Left hindlimb (tissue), 1 donor: Measurements from ENCODE around the gene BCAS4.

Source experiments
- DNase-seq: peaks from one replicate; pipeline ENCODE4 v3.0.0-alpha.2; 2018

BCAS4 gene

DNA sequence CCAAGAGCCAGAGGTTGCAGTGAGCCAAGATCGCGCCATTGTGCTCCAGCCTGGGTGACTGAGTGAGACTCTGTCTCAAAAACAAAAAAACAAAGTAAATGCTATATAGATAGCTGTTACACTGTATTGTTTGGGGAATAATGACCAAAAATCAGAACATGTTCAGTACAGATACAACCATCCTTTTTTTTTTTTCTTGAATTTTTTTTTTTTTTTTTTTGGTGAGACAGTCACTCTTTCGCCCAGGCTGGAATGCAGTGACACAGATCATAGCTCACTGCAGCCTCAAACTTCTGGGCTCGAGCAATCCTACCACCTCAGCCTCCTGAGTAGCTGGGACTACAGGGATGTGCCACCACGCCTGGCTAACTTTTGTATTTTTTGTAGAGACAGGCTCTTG, 63.7 kb downstream of the BCAS4 start:
- no peak for DNase-seq

DNA sequence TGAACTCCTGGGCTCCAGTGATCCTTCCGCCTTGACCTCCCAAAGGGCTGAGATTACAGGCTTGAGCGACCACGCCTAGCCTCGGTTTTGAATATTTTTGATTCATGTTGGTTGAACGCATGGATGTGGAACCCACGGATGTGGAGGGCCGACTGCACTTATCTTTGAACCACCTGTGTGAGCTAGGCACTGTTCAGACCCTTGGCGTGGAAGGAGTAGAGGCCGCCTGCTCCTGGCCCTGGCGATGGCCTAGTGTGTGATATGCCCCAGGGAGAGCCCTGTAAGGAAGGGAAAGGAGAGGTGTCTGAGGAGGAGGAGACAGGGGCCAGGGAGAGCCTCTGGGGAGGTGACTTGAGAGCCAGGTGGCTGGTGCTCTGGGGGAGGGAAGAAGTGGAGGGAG, 64.3 kb downstream of the BCAS4 start:
- no peak for DNase-seq

GRCh38 chr20:50861012-50861411, 66.2 kb downstream of the BCAS4 start:
- DNase-seq, result no peak

GRCh38 chr20:50862546-50862945, 67.7 kb downstream of the BCAS4 start:
- DNase-seq, result no peak

GRCh38 chr20:50865114-50865513, 70.3 kb downstream of the BCAS4 start:
- DNase-seq, result no peak

DNA sequence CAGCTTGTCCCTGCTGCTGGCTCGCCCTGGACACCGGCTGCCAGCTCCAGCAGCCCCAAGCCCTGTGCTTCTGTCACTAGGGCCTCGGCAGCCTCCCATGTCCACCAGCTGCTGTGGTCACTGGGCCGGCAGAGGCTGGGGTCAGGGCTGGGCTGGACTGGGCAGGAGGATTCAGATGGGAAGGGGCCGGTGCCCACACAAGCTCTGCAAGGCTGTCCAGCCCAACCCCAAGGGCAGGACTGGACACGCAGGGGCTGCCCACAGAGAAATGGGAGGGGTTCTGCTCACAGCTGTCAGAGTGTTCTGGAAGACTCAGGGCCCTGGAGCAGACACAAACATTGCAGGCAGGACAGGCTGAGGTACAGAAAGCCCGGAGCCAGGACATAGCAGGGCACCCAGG, 70.7 kb downstream of the BCAS4 start:
- DNase-seq, result no peak

- no peak for DNase-seq
Observed at GRCh38 chr20:50866036-50866685, 71.3 kb downstream of the BCAS4 start.

DNA sequence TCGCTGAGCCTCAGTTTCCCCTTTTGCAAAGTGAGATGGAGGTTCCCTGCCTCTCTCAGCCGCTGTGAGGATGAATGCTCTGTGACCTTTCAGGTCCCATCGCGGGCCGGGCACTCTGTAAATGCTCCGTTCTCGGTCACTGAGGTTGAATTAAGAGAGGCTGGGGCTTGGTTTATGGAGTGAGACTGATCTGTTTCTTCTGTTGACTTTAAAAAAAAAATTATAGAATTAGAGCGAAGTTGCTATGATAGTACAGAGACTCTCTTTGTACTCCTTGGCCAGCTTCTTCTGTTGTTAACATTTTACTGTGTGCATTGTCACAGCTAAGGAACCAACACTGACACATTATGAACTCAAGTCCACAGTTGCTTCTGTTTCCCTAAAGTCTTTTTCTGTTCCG, 72.0 kb downstream of the BCAS4 start:
- no peak for DNase-seq

DNA sequence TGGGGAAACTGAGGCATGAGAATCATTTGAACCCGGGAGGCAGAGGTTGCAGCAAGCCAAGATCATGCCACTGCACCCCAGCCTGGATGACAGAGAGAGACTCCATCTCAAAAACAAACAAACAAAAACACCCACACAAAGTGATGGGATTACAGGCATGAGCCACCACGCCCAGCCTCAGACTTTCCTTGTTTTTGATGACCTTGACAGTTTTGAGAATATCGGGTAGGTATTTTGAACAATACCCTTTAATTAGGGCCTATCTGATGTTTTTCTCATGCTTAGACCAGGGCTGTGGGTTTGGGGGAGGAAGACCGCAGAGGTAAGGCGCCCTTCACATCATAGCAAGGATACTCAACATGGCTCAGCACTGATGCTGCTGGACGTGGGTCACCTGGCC, 72.9 kb downstream of the BCAS4 start:
- DNase-seq, result no peak

DNA sequence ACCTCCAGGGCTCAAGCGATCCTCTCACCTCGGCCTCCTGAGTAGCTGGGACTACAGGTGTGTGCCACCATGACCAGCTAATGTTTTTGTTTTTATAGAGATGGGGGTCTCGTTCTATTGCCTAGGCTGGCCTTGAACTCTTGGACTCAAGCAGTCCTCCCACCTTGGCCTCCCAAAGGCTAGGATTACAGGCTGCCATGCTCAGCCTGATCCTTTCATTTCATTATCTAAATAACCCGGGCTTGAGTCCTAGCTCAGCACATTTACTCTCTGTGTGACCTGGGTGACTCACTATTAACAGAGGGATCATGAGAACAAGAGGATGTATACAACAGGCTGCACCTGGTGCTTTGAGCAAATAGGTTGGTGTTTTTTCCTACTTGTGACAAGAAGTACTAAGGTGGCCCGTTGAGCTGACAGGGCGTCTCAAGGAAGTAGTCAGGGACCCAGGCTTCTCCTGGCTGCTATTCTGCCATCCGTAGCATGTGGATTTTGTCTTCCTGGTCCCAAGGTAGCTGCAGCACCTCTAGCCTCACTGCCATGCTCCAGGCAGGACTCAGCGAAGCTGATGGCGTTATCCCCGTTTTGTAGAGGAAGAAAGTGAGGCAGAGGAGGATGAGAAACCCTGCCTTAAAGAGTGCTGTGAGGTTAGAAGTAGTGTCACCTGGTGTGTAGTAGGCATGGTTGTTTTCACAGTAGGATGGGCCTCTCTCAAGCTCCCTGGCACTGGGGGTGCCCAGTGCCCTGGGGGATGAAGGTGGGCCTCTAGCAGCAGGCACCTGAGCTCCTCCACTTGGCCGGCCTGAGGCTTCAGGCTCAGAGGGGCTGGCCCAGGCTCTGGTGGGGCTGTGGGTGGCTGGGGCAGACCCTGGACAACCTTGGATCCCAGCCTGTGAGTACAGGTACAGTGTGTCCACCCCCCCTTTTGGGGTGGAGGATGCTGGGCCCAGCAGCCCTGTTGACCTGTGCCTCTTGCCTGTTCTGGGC, 73.9 kb downstream of the BCAS4 start:
- no peak for DNase-seq

- DNase-seq, result peak; percentile 77
Observed at GRCh38 chr20:50870561-50871161, 75.8 kb downstream of the BCAS4 start.

DNA sequence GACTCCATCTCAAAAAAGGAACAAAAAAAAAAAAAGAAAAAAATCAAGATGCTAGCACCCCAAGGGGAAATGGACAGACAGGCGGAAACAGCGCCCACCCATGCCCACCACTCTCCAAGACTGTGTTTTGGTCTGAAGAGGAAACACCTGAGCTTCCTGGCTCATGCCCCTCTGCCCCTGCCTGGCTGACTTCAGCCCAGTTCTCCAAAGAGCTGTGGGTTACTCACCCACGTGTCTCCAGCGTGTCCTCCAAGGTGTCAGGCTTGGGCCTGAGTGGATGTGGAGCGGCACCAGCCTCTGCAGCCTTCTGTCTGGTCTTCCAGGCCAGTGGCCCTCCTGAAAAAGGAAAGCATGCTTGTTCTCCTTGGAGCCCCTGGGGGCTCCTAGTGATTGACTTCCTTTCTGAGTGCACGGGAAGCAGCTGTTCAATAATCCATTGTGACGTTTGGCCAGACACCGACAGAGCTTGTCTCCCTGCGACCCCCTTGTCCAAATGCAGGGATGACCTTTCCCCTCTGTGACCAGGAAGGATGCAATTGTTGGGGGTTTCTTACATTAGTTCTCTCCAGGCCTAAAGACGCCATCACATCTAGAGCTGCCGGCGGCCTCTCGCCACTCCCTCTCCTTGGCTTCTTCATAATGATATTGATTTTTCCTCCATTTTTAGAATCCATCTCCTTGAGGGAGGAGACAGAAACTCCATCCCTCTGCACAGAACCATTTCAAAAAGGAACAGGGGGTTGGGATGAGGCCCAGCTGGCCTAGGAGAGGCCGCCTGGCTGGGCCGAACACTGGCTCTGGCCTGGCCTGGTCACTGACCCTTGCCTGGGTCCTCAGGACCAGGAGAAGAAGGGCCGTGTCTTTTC, 77.9 kb downstream of the BCAS4 start:
- no peak for DNase-seq

- no peak for DNase-seq
Observed at GRCh38 chr20:50873585-50873984, 78.7 kb downstream of the BCAS4 start.

DNA sequence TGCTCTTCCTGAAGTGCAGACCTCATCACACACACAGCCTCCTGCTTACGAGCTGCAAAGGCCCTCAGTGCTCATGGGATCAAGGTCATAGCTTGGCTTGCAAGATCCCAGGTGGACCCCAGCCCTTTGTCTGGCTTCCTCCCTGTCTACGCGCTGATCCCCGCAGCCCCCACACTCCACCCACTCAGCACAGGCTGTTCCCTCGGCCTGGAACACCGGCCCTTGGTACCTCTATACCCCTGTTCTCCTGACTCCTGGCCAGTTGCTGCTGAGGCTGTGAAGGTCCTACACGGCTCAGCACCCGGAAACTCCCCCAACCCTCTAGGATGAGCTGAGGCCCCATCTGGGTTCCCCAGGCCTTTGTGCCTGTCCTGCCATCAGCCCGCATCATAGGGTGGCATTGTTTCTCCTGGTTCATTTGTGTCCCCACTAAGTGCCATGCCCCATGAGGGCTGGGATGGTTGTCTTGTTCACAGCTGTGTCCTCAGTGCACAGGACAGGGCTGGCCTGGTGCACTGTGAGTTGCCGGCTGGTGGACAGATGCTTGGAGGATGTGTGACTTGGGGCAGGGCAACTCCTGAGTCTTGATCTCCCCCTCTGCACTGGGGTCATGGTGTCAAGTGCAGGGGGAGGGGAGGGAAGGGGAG, 79.4 kb downstream of the BCAS4 start:
- DNase-seq, result no peak

- no peak for DNase-seq
Observed at GRCh38 chr20:50874758-50875665, 80.2 kb downstream of the BCAS4 start.

DNA sequence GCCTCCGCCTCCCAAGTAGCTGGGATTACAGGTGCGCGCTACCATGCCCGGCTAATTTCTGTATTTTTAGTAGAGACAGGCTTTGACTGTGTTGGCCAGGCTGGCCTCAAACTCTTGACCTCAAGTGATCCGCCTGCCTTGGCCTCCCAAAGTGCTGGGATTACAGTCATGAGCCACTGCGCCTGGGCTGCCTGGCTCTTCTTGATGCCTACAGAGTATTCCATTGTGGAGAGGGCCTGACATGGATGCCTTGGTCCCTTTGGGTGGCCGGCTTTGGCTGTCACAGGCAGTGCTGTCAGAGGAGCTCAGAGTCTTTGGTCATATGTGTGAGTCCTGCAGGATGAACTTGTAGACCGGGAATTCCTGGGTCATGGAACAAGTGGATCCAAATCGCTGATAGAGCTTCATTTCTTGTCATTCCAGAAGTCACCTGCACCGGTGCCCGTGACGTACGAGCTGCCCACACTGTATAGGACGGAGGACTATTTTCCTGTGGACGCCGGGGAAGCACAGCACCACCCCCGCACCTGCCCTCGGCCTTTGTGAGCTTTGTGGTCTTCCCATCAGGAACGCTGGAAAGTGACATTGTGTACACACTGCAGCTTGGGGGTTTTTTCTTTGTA, 81.3 kb downstream of the BCAS4 start:
- DNase-seq, result no peak

DNA sequence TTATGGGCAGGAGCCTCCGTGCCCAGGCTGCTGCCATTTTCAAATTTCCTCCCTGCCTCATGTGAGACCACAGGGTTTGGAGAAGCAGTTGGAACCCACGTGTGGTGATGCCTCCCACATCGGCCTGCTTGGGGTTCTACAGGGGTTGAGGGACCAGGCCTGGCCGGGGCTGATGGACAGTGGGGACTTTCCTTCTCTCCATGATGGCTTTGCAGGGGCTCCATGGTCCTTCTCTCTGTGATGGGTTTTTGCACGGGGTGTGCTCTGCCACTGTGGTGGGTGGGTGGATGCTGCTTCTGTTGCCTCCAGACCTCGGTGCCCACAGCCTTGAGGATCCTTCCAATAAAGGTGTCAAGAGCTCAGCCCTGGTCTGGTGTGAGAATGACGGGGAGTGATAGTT, 82.0 kb downstream of the BCAS4 start:
- no peak for DNase-seq

DNA sequence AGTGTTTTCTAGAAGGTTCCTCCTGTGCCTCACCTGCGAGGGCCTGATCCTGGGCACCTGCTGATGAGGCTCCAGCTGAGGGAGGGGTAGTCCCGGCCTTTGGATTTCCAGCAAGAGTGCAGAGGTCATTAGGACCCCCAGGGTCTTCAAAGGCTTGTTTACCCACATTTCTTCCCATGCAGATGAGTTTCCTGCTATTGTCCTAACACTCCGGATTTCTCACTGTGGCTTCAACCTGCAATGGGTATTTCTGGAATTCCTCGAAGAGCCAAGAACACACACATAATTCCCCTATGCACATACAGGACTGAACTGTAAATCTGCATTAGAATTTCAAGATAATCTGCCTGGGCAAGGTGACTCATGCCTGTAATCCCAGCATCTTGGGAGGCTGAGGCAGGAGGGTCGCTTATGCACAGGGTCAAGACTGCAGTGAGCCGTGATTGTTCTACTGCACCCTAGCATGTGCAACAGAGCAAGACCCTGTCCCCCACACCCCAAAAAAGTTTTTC, 82.4 kb downstream of the BCAS4 start:
- DNase-seq, result no peak

DNA sequence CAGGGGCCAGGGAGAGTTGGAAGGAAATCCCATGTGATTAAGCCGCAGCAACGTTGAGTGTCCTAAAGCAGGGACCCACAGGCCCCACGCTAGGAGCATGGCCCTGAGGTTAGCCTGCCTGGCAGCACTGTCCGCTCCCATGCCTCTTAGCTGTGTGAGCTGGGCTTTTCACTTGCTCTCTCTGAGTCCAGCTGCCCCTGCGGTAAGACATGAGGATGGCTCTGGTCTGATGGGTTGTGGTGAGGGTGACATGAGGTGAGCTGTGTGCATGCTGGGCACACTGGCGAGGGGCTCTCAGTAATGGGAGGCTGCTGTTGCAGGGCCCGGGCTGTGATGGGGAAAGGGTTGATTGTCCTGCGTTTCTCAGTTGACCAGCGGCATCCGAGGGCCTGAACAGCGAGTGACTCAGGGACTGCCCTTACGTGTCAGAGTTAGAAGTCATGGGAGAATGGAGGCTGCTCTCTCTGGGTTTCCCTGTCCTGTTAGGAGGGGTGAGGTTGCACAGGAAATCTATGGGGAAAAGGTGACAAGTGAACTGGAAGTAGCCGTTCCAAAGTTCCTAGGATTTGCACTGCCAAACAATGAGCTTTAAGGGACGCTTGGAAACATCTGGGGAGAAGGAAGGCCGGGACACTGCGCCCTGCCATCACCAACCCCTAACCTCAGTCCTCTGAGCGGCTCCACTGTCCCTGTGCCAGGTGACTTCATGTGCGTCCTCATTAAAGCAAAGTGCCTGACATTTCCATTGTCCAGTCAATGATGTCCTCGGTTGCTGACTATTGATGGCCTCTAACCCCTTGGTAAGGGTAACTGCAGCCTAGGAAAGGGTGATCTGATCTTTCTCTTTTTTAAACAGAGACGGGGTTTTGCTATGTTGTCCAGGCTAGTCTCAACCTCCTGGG, 85.0 kb downstream of the BCAS4 start:
- DNase-seq, result no peak
